Right lobe of liver (tissue), 4 donors: ENCODE measurements around the gene GREM1.

Experiments
- CTCF ChIP-seq, 4 donors: fragments of 200-600 bp in 3 of 4; fragments of 450-650 bp in 1 of 4; IDR thresholded peaks; one replicate each; pipeline versions ENCODE4 v1.5.1 to v1.8.0; 2016 to 2022; ENCODE audit warnings: antibody characterized with exemption in 4 of 4, mild to moderate bottlenecking in 2 of 4
- POLR2A ChIP-seq: fragments of 450-650 bp; IDR thresholded peaks from one replicate; pipeline ENCODE4 v1.6.1; 2017; ENCODE audit warnings: antibody characterized with exemption, mild to moderate bottlenecking
- donor health status: DM: no; HTN: no; CAD: no.
- donor health status: DM: no; HTN: no; CAD: no.
- donor health status: DM: no; HTN: yes; CAD: no.

DNA sequence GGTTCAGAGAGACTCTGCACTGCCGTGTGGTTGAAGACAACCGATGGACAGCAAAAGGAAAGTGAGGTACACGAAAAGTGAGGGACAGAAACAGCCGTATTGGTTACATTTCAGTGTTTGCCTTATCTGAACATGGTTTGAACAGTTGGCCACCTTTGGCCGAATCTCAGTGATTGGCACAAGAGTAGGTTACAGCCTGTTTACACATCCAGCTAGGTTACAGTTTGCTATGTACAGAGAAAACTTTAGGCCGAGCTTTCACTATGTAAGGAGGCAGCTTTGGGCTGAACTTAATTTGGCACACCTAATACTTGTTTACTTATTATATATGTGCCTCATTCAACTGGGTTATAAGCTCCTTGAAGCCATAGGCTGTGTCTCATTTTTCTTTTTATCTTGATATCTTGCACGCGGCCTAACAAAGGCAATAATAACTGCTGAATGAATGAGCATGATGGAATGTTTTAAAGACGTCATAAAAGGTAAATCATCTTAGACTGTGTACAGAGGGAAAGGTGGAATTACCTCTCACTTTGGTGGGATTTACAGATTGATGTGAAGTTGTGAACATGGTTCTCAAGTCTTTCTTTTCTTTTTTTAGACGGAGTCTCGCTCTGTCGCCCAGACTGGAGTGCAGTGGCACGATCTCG lies 17.2 kb upstream of the GREM1 start:
- TF ChIP-seq POLR2A (no peak), CTCF (IDR thresholded peaks at IDR 0.05) (no peak)
